ENCODE data around the gene CFAP107. TPM values are rescaled to one million over a fixed set of nuclear protein-coding genes. Genes with fewer than 3 reads are reported as not detected.
"Not testable (repeated sequence)": the region's sequence is repeated elsewhere in the genome, so short reads cannot be mapped to it uniquely, and the experiment has no call there.

CFAP107 gene, protein sequence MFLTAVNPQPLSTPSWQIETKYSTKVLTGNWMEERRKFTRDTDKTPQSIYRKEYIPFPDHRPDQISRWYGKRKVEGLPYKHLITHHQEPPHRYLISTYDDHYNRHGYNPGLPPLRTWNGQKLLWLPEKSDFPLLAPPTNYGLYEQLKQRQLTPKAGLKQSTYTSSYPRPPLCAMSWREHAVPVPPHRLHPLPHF
- not detected for total RNA-seq

- ATAC-seq: no peak
- intact Hi-C loops (cut with DNase I): no loop called here
Measured at GRCh38 chr1:12745992-12746323, at the start of gene CFAP107. Gene CFAP107 (plus strand): TSS chr1:12746200. CDS start chr1:12746431, 231 bp downstream.

GRCh38 chr1:12696658-12697057 lies 49.3 kb upstream of the CFAP107 start:
- no peak for DNase-seq (ENCODE audit: low spot score)
- intact Hi-C loops (cut with DNase I): no loop called here
- no peak for ATAC-seq

More at GRCh38 chr1:12745992-12746323, at the start of gene CFAP107:
- DNase-seq (ENCODE audit: low spot score): no peak

DNA sequence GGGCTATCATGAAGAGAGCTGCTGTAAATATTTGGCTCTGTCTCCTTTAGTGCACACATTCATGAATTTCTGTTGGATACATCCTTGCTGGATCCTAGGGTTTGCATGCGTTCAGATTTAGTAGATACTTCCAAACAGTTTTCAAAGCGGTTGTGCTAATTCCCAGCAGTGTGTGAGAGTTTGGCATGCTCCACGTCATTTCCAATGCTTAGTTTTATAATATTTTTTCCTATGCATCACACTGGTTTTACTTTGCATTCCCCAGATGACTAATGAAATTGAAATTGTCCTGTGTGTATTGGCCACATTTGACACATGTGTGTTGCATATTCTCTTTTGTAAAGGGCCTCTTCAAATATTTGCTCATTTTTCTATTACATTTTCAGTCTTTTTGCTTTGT lies 48.6 kb upstream of the CFAP107 start:
- DNase-seq (ENCODE audit: low spot score): no peak
- intact Hi-C loops (cut with DNase I): no loop called here
- no peak for ATAC-seq

GRCh38 chr1:12703821-12704451 lies 42.1 kb upstream of the CFAP107 start:
- intact Hi-C loops (cut with DNase I): no loop called here
- no peak for DNase-seq (ENCODE audit: low spot score)
- no peak for ATAC-seq

- DNase-seq (ENCODE audit: low spot score) (no peak), ATAC-seq (no peak)
- intact Hi-C loops (cut with DNase I): no loop called here
Measured at GRCh38 chr1:12706061-12706460, 39.9 kb upstream of the CFAP107 start.

DNA sequence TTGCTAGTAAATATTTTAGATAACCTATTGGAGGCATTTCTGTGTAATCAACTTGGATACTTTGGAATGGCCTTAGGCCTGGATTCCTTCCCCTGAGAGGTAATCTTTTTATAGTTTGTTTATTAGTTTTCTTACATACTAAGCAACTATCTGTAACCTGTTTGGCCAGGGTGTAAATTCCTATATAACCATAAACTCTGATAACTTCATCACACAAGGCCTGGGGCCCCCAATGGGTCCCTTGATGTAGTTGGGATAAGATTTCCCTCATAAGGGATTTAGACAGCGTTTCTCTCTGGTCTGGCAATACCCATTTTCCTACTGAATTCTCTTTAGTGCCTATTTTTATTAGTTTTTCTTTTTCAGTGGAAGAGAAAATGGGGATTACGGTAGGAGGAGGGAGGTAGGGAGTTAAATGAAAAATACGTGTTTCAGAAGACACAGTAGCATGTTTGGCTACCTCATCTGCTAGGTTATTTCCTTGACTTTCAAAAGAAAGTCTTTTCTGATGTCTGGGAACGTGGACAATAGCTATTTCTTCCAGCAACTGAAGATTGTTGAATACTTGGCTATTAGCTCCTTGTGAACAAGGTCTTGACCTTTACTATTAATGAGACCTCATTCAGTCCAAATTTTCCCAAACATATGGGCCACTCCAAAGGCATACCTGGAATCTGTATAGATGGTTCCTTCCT lies 37.5 kb upstream of the CFAP107 start:
- DNase-seq (ENCODE audit: low spot score) (no peak), ATAC-seq (no peak)
- intact Hi-C loops (cut with DNase I): no loop called here

DNA sequence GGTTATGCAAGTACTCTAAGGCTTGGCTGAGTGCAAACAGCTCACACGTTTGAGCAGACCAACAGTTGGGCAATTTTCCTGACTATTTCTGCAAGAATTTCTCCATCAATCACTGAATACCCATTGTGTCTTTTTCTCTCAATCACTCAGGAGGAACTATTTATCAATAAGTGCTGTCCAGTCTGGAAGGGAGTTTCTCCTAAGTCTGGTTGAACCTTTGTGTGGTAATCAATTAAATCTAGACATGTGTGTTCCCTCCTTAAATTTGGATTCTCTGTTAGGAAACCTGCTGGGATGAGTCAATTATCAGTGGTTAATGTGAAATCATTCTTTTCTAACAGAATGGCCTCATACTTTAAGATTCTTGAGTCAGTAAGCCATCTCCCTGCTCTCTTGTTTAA lies 36.9 kb upstream of the CFAP107 start:
- no peak for DNase-seq (ENCODE audit: low spot score)
- intact Hi-C loops (cut with DNase I): no loop called here
- no peak for ATAC-seq

GRCh38 chr1:12709696-12710095 lies 36.3 kb upstream of the CFAP107 start:
- ATAC-seq (no peak), DNase-seq (ENCODE audit: low spot score) (no peak)
- intact Hi-C loops (cut with DNase I): no loop called here

GRCh38 chr1:12711536-12711935 lies 34.5 kb upstream of the CFAP107 start:
- no peak for DNase-seq (ENCODE audit: low spot score)
- intact Hi-C loops (cut with DNase I): no loop called here
- ATAC-seq: no peak

DNA sequence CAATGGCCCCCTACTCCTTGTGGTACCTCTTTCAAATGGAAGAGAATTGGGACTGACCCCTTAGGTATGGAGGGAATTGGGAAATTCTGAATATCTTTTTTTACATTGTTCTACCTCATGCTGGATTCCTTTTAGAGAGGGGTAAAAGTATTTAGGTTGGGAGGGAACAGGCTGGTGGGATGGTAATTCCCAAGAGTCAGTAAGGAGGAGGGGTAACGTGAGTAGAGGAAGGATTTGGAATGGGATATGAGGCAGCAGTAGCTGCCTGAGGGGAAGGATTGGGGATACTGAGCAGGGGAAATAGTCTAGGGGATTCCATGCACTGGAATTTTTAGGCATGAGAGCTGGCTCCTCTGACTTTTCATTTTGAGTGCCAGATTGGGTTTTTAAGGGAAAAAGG lies 33.9 kb upstream of the CFAP107 start:
- intact Hi-C loops (cut with DNase I): no loop called here
- ATAC-seq: no peak
- DNase-seq (ENCODE audit: low spot score): no peak

DNA sequence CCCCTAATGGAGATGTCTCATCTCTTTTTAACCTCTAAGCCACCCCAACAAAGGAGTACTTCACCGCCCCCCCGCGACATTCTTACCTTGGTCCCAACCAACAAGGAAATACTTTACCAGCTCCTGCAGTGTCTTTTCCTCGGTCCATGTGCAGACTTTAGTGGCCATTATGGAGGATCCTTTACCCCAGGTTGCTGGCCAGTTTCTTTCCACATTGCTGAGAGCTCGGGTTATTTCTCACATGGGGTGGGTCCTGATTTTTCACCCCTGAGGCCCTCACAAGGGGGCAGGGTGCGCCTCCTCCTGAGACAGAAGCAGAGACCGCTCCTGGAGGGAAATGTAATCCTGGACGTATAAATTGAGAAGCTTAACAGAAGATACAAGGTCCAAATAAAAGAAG lies 33.1 kb upstream of the CFAP107 start:
- intact Hi-C loops (cut with DNase I): no loop called here
- no peak for DNase-seq (ENCODE audit: low spot score)
- no peak for ATAC-seq

DNA sequence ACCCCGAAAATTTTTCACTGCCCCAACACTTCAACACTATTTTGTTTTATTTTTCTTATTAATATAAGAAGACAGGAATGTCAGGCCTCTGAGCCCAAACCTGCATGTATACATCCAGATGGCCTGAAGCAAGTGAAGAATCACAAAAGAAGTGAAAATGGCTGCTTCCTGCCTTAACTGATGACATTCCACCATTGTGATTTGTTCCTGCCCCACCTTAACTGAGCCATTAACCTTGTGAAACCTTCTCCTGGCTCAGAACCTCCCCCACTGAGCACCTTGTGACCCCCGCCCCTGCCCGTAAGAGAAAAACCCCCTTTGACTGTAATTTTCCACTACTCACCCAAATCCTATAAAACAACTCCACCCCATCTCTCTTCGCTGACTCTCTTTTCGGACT lies 32.3 kb upstream of the CFAP107 start:
- intact Hi-C loops (cut with DNase I); DNase-seq (ENCODE audit: low spot score); ATAC-seq: not testable (repeated sequence)

GRCh38 chr1:12714710-12715475 lies 31.1 kb upstream of the CFAP107 start:
- no peak for DNase-seq (ENCODE audit: low spot score)
- intact Hi-C loops (cut with DNase I): no loop called here
- ATAC-seq: peak; percentile 30

- intact Hi-C loops (cut with DNase I): no loop called here
- ATAC-seq (no peak), DNase-seq (ENCODE audit: low spot score) (no peak)
Measured at GRCh38 chr1:12715896-12716437, 30.0 kb upstream of the CFAP107 start, which contains the start of gene AADACL3. Gene AADACL3 (plus strand): TSS chr1:12716110. CDS start chr1:12716177, 67 bp downstream.

GRCh38 chr1:12717301-12717838 lies 28.6 kb upstream of the CFAP107 start:
- intact Hi-C loops (cut with DNase I): no loop called here
- DNase-seq (ENCODE audit: low spot score) (no peak), ATAC-seq (no peak)

DNA sequence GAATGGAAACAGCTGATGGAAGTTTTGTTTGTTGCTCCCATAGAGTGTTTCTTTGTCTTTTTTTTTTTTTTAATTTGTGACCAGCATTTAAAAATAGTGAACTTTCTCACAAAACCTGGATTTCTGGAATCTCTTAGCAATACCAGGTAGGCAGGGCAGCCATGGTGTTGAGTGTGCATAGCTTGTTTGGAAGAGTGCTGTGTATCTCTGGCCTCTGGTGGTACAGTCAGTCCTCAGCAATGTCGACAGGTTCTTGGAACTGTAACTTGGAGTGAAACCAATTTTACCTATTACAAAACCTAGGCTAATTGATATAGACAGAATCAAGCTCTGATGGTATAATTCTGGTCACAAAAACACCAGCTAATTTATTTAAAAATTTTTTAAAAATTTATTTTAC lies 23.4 kb upstream of the CFAP107 start:
- DNase-seq (ENCODE audit: low spot score): no peak
- ATAC-seq: no peak
- intact Hi-C loops (cut with DNase I): no loop called here

GRCh38 chr1:12728391-12728790 lies 17.6 kb upstream of the CFAP107 start:
- ATAC-seq: no peak
- no peak for DNase-seq (ENCODE audit: low spot score)
- intact Hi-C loops (cut with DNase I): no loop called here

- intact Hi-C loops (cut with DNase I): no loop called here
- no peak for DNase-seq (ENCODE audit: low spot score)
- ATAC-seq: no peak
Measured at GRCh38 chr1:12730156-12730555, 15.8 kb upstream of the CFAP107 start.

- DNase-seq (ENCODE audit: low spot score); ATAC-seq; intact Hi-C loops (cut with DNase I): not testable (repeated sequence)
Measured at GRCh38 chr1:12731084-12731483, 14.9 kb upstream of the CFAP107 start.
